ENCODE data around the gene MAB21L3. TPM values are rescaled to one million over a fixed set of nuclear protein-coding genes. Genes with fewer than 3 reads are reported as not detected.

MAB21L3 gene
- total and polyA plus RNA-seq, 2 of the 13 experiments (the other 11 are each of a cell fraction or from before 2014, with no cell fraction given) = 0.55 to 4.1 TPM

- TF ChIP-seq ZHX2 (IDR thresholded peaks at IDR 0.05; ENCODE audit: low read depth) (no peak), ZHX2 (CRISPR knock-in tag; IDR thresholded peaks at IDR 0.05; ENCODE audit: borderline replicate concordance) (no peak), ZBTB38 (CRISPR knock-in tag; IDR thresholded peaks at IDR 0.05) (no peak), TCF7L2 (IDR thresholded peaks at IDR 0.05; ENCODE audit: low read depth, low read length) (no peak), SAP130 (CRISPR knock-in tag; IDR thresholded peaks at IDR 0.05; ENCODE audit: low read depth) (peak; percentile 63), DMAP1 (CRISPR knock-in tag; IDR thresholded peaks at IDR 0.05) (no peak), ZFP36 (IDR thresholded peaks at IDR 0.05; ENCODE audit: borderline replicate concordance, low read depth, low read length, partially characterized antibody) (no peak), HDAC2 (CRISPR knock-in tag; IDR thresholded peaks at IDR 0.05) (peak; percentile 78), KLF11 (CRISPR knock-in tag; IDR thresholded peaks at IDR 0.05) (no peak), ZNF788 (CRISPR knock-in tag; IDR thresholded peaks at IDR 0.05; ENCODE audit: borderline replicate concordance) (peak; percentile 34; the same call in 1 of the 2 replicates), ZNF496 (CRISPR knock-in tag; IDR thresholded peaks at IDR 0.05; ENCODE audit: insufficient replicate concordance) (no peak), ZNF264 (CRISPR knock-in tag; IDR thresholded peaks at IDR 0.05) (peak; percentile 70; the same call in 1 of the 2 replicates), ZNF232 (CRISPR knock-in tag; IDR thresholded peaks at IDR 0.05; ENCODE audit: borderline replicate concordance) (no peak), MLLT10 (CRISPR knock-in tag; IDR thresholded peaks at IDR 0.05) (no peak), GPN1 (CRISPR knock-in tag; IDR thresholded peaks at IDR 0.05; ENCODE audit: borderline replicate concordance) (no peak), ZNF260 (CRISPR knock-in tag; IDR thresholded peaks at IDR 0.05; ENCODE audit: borderline replicate concordance, low read depth) (no peak), ZNF546 (CRISPR knock-in tag; conservative IDR thresholded peaks at IDR 0.05) (no peak), ZNF280D (CRISPR knock-in tag; IDR thresholded peaks at IDR 0.05) (peak; percentile 96), FOXK1 (CRISPR knock-in tag; IDR thresholded peaks at IDR 0.05; ENCODE audit: borderline replicate concordance, low read depth) (no peak; the same call in 1 of the 2 replicates), SKI (IDR thresholded peaks at IDR 0.05; ENCODE audit: partially characterized antibody) (peak; percentile 49), TIGD3 (CRISPR knock-in tag; IDR thresholded peaks at IDR 0.05; ENCODE audit: borderline replicate concordance) (no peak), ZNF230 (CRISPR knock-in tag; IDR thresholded peaks at IDR 0.05) (no peak)
Measured at GRCh38 chr1:116179419-116179818, 68.2 kb downstream of the MAB21L3 start (continued).
